K562 (cell line): ENCODE results near the gene ACSL5. TPM values are rescaled to one million over a fixed set of nuclear protein-coding genes. Genes with fewer than 3 reads are reported as not detected.

Source experiments
- ATAC-seq: fragments of 200-7000 bp; cut with Tn5 transposase; 3 replicates; pipeline ENCODE4 v1.9.1; 2020; ENCODE audit warnings: moderate library complexity
- BruUV-seq: library from RNA; stranded (reverse); fragments of 400-500 nt; replicated peaks from 2 replicates; lab custom pipeline; 2021; lab: Mats Ljungman, UMichigan
- CTCF ChIA-PET: fragments of 300-600 bp; formaldehyde crosslinking; extraction: SDS; loops from one replicate; lab custom pipeline; 2021; ENCODE audit warnings: low intra/inter-chr PET ratio; lab: Yijun Ruan, JAX
- POLR2A ChIA-PET: fragments of 300-600, 350-650 bp; sonication (Branson Sonifier 250); formaldehyde crosslinking; extraction: SDS; loops from one replicate; lab custom pipeline; 2021; ENCODE audit warnings: antibody characterized with exemption, inconsistent platforms; lab: Yijun Ruan, JAX
- DNase-seq, 4 experiments: peaks; one replicate each; pipeline versions ENCODE4 v3.0.0 to v3.0.0-alpha.2; 2011 to 2018; ENCODE audit warnings: low spot score in 3 of 4, mixed read lengths in 3 of 4; ENCODE audit errors: extremely low read depth in 1 of 4
- FAIRE-seq: peaks from 2 replicates; lab custom pipeline; 2011; peaks lifted over from hg19 to GRCh38; lab: Jason Lieb, UNC
- H2AFZ ChIP-seq: 2 replicates; pipeline ENCODE4 v1.6.0; 2011; ENCODE audit warnings: low read depth, low read length, control low read depth, inconsistent platforms
- H3K27ac ChIP-seq: fragments of 200-600 bp; 3 replicates; pipeline ENCODE4 v1.8.0; 2011; ENCODE audit warnings: low read depth, mild to moderate bottlenecking, control low read depth, inconsistent platforms, low read length, moderate library complexity, mixed read lengths; ENCODE audit errors: extremely low read depth
- H3K27me3 ChIP-seq, 2 experiments: fragments of 300-600 bp in 1 of 2; 2 replicates in 1 of 2; 3 replicates in 1 of 2; pipeline versions ENCODE4 v1.6.0 to v1.8.0; 2011; ENCODE audit warnings: inconsistent platforms in 2 of 2, low read length in 2 of 2, mild to moderate bottlenecking in 1 of 2, mixed read lengths in 1 of 2, moderate library complexity in 1 of 2; ENCODE audit not compliant: control insufficient read depth in 2 of 2, insufficient read depth in 2 of 2
- H3K36me3 ChIP-seq: fragments of 300-600 bp; 3 replicates; pipeline ENCODE4 v1.8.0; 2011; ENCODE audit warnings: mild to moderate bottlenecking, low read length, inconsistent platforms; ENCODE audit not compliant: control insufficient read depth, insufficient read depth
- H3K4me1 ChIP-seq, 2 experiments: fragments of 200-600 bp in 1 of 2; replicated peaks in 1 of 2; 2 replicates in 1 of 2; 3 replicates in 1 of 2; pipeline versions ENCODE4 v1.5.1 to v1.8.0; 2011; ENCODE audit warnings: inconsistent platforms in 2 of 2, low read length in 2 of 2, mild to moderate bottlenecking in 1 of 2, mixed read lengths in 1 of 2, moderate library complexity in 1 of 2; ENCODE audit not compliant: control insufficient read depth in 2 of 2, insufficient read depth in 2 of 2
- H3K4me2 ChIP-seq: 2 replicates; pipeline ENCODE4 v1.6.1; 2011; ENCODE audit warnings: low read length, control low read depth, inconsistent platforms, mixed read lengths; ENCODE audit not compliant: insufficient read depth
- H3K4me3 ChIP-seq: fragments of 200-600 bp; sonication (generic), shearing (Covaris generic); 2 replicates; pipeline ENCODE4 v1.5.1; 2016; ENCODE audit warnings: control low read depth, inconsistent platforms
- H3K79me2 ChIP-seq: fragments of 200-600 bp; 3 replicates; pipeline ENCODE4 v1.8.0; 2011; ENCODE audit warnings: low read length, inconsistent platforms; ENCODE audit not compliant: control insufficient read depth, insufficient read depth
- H3K9ac ChIP-seq, 2 experiments: 2 replicates each; pipeline versions ENCODE4 v1.6.0 to v1.6.1; 2011; ENCODE audit warnings: low read depth in 2 of 2, low read length in 2 of 2, control low read depth in 1 of 2, inconsistent platforms in 1 of 2, mild to moderate bottlenecking in 1 of 2, mixed read lengths in 1 of 2; ENCODE audit not compliant: insufficient read depth in 1 of 2
- H3K9me1 ChIP-seq: one replicate; pipeline ENCODE4 v1.6.0; 2011; ENCODE audit warnings: inconsistent platforms, mild to moderate bottlenecking, low read length, moderate library complexity; ENCODE audit not compliant: control insufficient read depth, insufficient read depth
- H3K9me3 ChIP-seq: replicated peaks from 2 replicates; pipeline ENCODE4 v1.5.1; 2011; ENCODE audit warnings: low read depth, low read length, inconsistent platforms; ENCODE audit not compliant: control insufficient read depth, insufficient read depth
- H4K20me1 ChIP-seq: replicated peaks from 2 replicates; pipeline ENCODE4 v1.6.1; 2011; ENCODE audit warnings: low read length, inconsistent platforms, mixed read lengths; ENCODE audit not compliant: control insufficient read depth, insufficient read depth
- BMI1 ChIP-seq: fragments of 150-350 bp; IDR thresholded peaks from 2 replicates; pipeline ENCODE4 v1.6.1; 2014; ENCODE audit warnings: low read length
- GABPA ChIP-seq: fragments of 200-800 bp; sonication (Bioruptor generic); conservative IDR thresholded peaks from 2 replicates; pipeline ENCODE4 v1.6.1; 2016; ENCODE audit warnings: low read depth, missing genetic modification characterization, missing compliant biosample characterization
- HDGF ChIP-seq: fragments of 450-650 bp; IDR thresholded peaks from 2 replicates; pipeline ENCODE4 v1.6.1; 2016
- HIVEP1 ChIP-seq: fragments of 250-450 bp; sonication (Bioruptor Pico); IDR thresholded peaks from 2 replicates; pipeline ENCODE4 v1.4.0; 2020; ENCODE audit warnings: mild to moderate bottlenecking
- HNRNPUL1 ChIP-seq: fragments of 200-400 bp; formaldehyde crosslinking; IDR thresholded peaks from 2 replicates; pipeline ENCODE4 v1.6.1; 2017; ENCODE audit warnings: low read length
- HOXB6 ChIP-seq: fragments of 250-450 bp; sonication (Bioruptor Pico); IDR thresholded peaks from 2 replicates; pipeline ENCODE4 v1.5.1; 2022; ENCODE audit warnings: mild to moderate bottlenecking, borderline replicate concordance
- L3MBTL2 ChIP-seq: fragments of 450-650 bp; IDR thresholded peaks from 2 replicates; pipeline ENCODE4 v1.6.1; 2016; ENCODE audit warnings: mild to moderate bottlenecking, moderate library complexity
- NR2C2 ChIP-seq, 2 experiments: fragments of 200-800 bp in 1 of 2; sonication (Bioruptor generic) in 1 of 2; sonication (generic) in 1 of 2; formaldehyde crosslinking in 1 of 2; IDR thresholded peaks; 2 replicates each; pipeline versions ENCODE4 v1.6.1 to v1.8.0; 2016 to 2022; ENCODE audit warnings: mild to moderate bottlenecking in 1 of 2, missing compliant biosample characterization in 1 of 2, missing genetic modification characterization in 1 of 2, missing genetic modification reagents in 1 of 2
- SPI1 ChIP-seq: IDR thresholded peaks from 2 replicates; pipeline ENCODE4 v1.6.1; 2011; ENCODE audit warnings: low read depth, low read length, control low read depth, borderline replicate concordance
- STAT5A ChIP-seq: IDR thresholded peaks from 2 replicates; pipeline ENCODE4 v1.6.1; 2012; ENCODE audit warnings: low read length, inconsistent platforms, borderline replicate concordance
- TAF1 ChIP-seq: IDR thresholded peaks from 2 replicates; pipeline ENCODE4 v1.6.1; 2011; ENCODE audit warnings: mild to moderate bottlenecking, low read length, moderate library complexity; ENCODE audit not compliant: insufficient read depth, control insufficient read depth, severe bottlenecking; ENCODE audit errors: extremely low read depth
- TBL1XR1 ChIP-seq, 2 experiments: IDR thresholded peaks; 2 replicates each; pipeline ENCODE4 v1.6.1; 2012; ENCODE audit warnings: improper control_type of control experiment in 2 of 2, low read length in 2 of 2, mild to moderate bottlenecking in 1 of 2
- ZNF24 ChIP-seq: fragments of 450-650 bp; IDR thresholded peaks from 2 replicates; pipeline ENCODE4 v1.6.1; 2016
- ZNF717 ChIP-seq: fragments of 250-450 bp; sonication (Bioruptor Pico); IDR thresholded peaks from 2 replicates; pipeline ENCODE4 v1.5.0; 2021
- WGBS: fragments of 100-300 bp; shearing (Covaris generic); methylation state at CpG from one replicate; pipeline ENCODE4 v1.1.6; 2016; ENCODE audit warnings: low coverage, mixed read lengths; ENCODE audit not compliant: insufficient coverage; ENCODE audit errors: missing lambda C conversion rate; 5-methylcytosine and 5-hydroxymethylcytosine counted together
- in situ Hi-C: fragments of 300-500 bp; cut with MboI; formaldehyde crosslinking; loops from 4 replicates; pipeline ENCODE4 v1.15.0; 2018; ENCODE audit warnings: inconsistent platforms, mixed read lengths
- intact Hi-C: fragments of 100-400 bp; cut with micrococcal nuclease; formaldehyde crosslinking; loops from 2 replicates; pipeline ENCODE4 v1.14.2; 2022
- polyA plus RNA-seq, 8 experiments: library from polyadenylated mRNA; depleted of rRNA in 4 of 8; stranded (reverse) in 5 of 8; unstranded in 3 of 8; fragments of >200 nt; fragmentation: Nextera tagmentation in 2 of 8; fragmentation: Illumina TruSeq in 1 of 8; extraction: Ambion mirVana in 2 of 8; extraction: Trizol in 1 of 8; gene quantifications; 2 replicates each; pipeline versions ENCODE4 v1.2.1 to v1.2.3, GENCODE V29; 2011 to 2014; ENCODE audit warnings: inconsistent platforms in 1 of 8, missing spikeins in 1 of 8
- total RNA-seq, 7 experiments: library from RNA; depleted of rRNA in 6 of 7; stranded (reverse); fragments of >200 nt in 6 of 7; fragmentation: Illumina TruSeq in 2 of 7; extraction: Trizol in 2 of 7; gene quantifications; 2 replicates each; pipeline versions ENCODE4 v1.2.1 to v1.2.3, GENCODE V29; 2011 to 2021; ENCODE audit warnings: low replicate concordance in 1 of 7
- TF ChIP-seq, protein P1 (sequence below): fragments of 450-650 bp; formaldehyde crosslinking; conservative IDR thresholded peaks from 2 replicates; pipeline ENCODE4 v1.4.0; 2022; ENCODE audit warnings: mild to moderate bottlenecking, missing genetic modification characterization
- TF ChIP-seq, protein P2 (sequence below): fragments of 450-650 bp; formaldehyde crosslinking; IDR thresholded peaks from 2 replicates; pipeline ENCODE4 v1.4.0; 2022; ENCODE audit warnings: missing genetic modification characterization

ACSL5 gene
- total and polyA plus RNA-seq, 9 of the 15 experiments (the other 6 are each of a cell fraction or from before 2014, with no cell fraction given): 0.19 to 1.4 (median 0.55) TPM

DNA sequence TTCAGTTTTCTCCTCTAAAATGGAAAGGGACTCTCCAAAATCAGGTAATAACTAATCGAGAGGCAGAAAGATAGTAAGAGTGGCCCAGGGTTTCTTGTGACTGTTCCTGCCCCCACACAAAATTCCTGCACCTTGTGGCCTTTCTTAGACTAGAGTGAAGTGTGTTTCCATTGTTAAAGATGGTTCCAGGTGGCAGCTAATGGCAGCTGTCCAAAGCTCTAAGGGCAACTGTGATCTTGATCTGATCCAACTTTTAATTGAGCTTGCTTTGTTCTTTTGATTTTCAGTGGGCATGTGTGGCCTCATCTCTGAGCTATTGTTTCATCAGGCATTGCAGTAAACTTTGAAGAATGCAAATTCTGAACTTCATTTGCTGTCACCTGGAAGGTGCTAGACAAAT lies 19.4 kb downstream of the ACSL5 start (continued):
- TF ChIP-seq ZNF717 (no peak), HDGF (no peak), HNRNPUL1 (no peak), HOXB6 (CRISPR knock-in tag) (no peak)

DNA sequence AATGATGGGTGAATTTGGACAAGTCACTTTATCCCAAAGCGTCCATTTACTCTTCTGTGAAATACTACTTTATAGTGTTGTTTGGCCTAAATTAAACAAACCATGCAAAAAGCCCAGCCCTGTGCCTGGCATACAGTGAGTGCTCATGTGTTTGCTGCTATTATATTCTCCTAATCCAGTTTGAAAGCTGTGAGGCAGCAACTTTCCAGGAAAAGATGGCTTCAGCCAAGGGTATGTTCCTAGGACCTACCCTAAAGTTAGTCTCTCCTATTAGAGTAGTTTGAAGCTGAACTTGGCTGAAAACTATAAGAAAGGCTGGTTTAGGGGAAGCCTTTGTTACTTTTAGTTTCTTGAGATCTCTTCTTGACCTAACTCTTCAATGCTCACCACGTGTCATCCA lies 19.9 kb downstream of the ACSL5 start:
- peaks cover 0 to 6% of the 10 kb centered on the region in 2 experiments; a peak in 2 of 5 replicates for H3K27me3 ChIP-seq
- no peak overlapping the region for H3K9ac ChIP-seq
- no TSS peak for BruUV-seq
- no peak for ATAC-seq
- no peaks in the 10 kb centered on the region for H3K79me2 ChIP-seq
- H3K4me1 ChIP-seq: no peaks in the 10 kb centered on the region; a peak in 2 of 5 replicates
- no peaks in the 10 kb centered on the region for H3K36me3 ChIP-seq
- no peaks in the 10 kb centered on the region for H3K9me3 ChIP-seq
- H3K4me3 ChIP-seq: no peak overlapping the region
- ChIA-PET CTCF (no interaction called here), POLR2A (no interaction called here)
- WGBS: 3% methylated on average over 2 of the region's 2 CpGs
- no peak overlapping the region for H3K4me2 ChIP-seq
- H3K9me1 ChIP-seq: no peaks in the 10 kb centered on the region
- no peak overlapping the region for H3K27ac ChIP-seq
- in situ Hi-C loops: no loop called here
- no peaks in the 10 kb centered on the region for H4K20me1 ChIP-seq
- no peak overlapping the region for H2AFZ ChIP-seq
- FAIRE-seq: no peak
- TF ChIP-seq SPI1 (no peak), ZNF24 (no peak), TBL1XR1 (IDR thresholded peaks at IDR 0.05; ENCODE audit: low read length in 2 of 2) (no peak), L3MBTL2 (no peak), STAT5A (no peak), BMI1 (no peak), TAF1 (no peak), GABPA (tag) (no peak), HIVEP1 (CRISPR knock-in tag) (no peak), NR2C2 (CRISPR knock-in tag; IDR thresholded peaks at IDR 0.05) (no peak), NR2C2 (tag; IDR thresholded peaks at IDR 0.05) (no peak)
- TF ChIP-seq, protein P1, sequence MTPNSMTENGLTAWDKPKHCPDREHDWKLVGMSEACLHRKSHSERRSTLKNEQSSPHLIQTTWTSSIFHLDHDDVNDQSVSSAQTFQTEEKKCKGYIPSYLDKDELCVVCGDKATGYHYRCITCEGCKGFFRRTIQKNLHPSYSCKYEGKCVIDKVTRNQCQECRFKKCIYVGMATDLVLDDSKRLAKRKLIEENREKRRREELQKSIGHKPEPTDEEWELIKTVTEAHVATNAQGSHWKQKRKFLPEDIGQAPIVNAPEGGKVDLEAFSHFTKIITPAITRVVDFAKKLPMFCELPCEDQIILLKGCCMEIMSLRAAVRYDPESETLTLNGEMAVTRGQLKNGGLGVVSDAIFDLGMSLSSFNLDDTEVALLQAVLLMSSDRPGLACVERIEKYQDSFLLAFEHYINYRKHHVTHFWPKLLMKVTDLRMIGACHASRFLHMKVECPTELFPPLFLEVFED (CRISPR knock-in tag): no peak
- TF ChIP-seq, protein P2, sequence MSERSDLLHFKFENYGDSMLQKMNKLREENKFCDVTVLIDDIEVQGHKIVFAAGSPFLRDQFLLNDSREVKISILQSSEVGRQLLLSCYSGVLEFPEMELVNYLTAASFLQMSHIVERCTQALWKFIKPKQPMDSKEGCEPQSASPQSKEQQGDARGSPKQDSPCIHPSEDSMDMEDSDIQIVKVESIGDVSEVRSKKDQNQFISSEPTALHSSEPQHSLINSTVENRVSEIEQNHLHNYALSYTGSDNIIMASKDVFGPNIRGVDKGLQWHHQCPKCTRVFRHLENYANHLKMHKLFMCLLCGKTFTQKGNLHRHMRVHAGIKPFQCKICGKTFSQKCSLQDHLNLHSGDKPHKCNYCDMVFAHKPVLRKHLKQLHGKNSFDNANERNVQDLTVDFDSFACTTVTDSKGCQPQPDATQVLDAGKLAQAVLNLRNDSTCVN (CRISPR knock-in tag): no peak
- no peak for DNase-seq
- intact Hi-C loops: no loop called here
